HG03342 (cell line): ENCODE results near the gene GATA6.
"Not testable (repeated sequence)": the region's sequence is repeated elsewhere in the genome, so short reads cannot be mapped to it uniquely, and the experiment has no call there.

Source experiments
- ATAC-seq: cut with Tn5 transposase; IDR thresholded peaks from one replicate; pipeline ENCODE4 v1.9.1; 2021; ENCODE audit warnings: mild to moderate bottlenecking, moderate library complexity; ENCODE audit not compliant: unreplicated experiment

Gene GATA6

GRCh38 chr18:22180722-22181121, 11.3 kb downstream of the GATA6 start:
- no peak for ATAC-seq

- no peak for ATAC-seq
Measured at GRCh38 chr18:22182884-22183697, 13.7 kb downstream of the GATA6 start.

GRCh38 chr18:22183698-22184170, 14.3 kb downstream of the GATA6 start:
- no peak for ATAC-seq

- not testable (repeated sequence) for ATAC-seq
Measured at GRCh38 chr18:22184573-22184972, 15.2 kb downstream of the GATA6 start.

GRCh38 chr18:22185273-22185672, 15.9 kb downstream of the GATA6 start:
- no peak for ATAC-seq

GRCh38 chr18:22185771-22186386, 16.5 kb downstream of the GATA6 start:
- no peak for ATAC-seq

- ATAC-seq = no peak
Measured at GRCh38 chr18:22186484-22186971, 17.1 kb downstream of the GATA6 start.

- ATAC-seq = no peak
Measured at GRCh38 chr18:22188559-22189267, 19.3 kb downstream of the GATA6 start.

GRCh38 chr18:22189449-22190166, 20.2 kb downstream of the GATA6 start:
- ATAC-seq = no peak

GRCh38 chr18:22191346-22191695, 21.9 kb downstream of the GATA6 start:
- no peak for ATAC-seq

- ATAC-seq = no peak
Measured at GRCh38 chr18:22191923-22192322, 22.5 kb downstream of the GATA6 start.

- ATAC-seq = no peak
Measured at GRCh38 chr18:22193466-22193865, 24.1 kb downstream of the GATA6 start.

GRCh38 chr18:22194151-22194598, 24.8 kb downstream of the GATA6 start:
- ATAC-seq = no peak

GRCh38 chr18:22195052-22195451, 25.7 kb downstream of the GATA6 start:
- ATAC-seq = no peak

GRCh38 chr18:22196943-22197342, 27.6 kb downstream of the GATA6 start:
- not testable (repeated sequence) for ATAC-seq

- no peak for ATAC-seq
Measured at GRCh38 chr18:22197668-22198067, 28.3 kb downstream of the GATA6 start.

GRCh38 chr18:22198163-22198562, 28.8 kb downstream of the GATA6 start:
- no peak for ATAC-seq

GRCh38 chr18:22199005-22199404, 29.6 kb downstream of the GATA6 start:
- ATAC-seq = no peak

GRCh38 chr18:22200611-22201225, 31.3 kb downstream of the GATA6 start:
- ATAC-seq = no peak

- no peak for ATAC-seq
Measured at GRCh38 chr18:22203035-22203434, 33.6 kb downstream of the GATA6 start.
